Memory B cell (primary cell): ENCODE measurements around the gene PBX1.

ENCODE experiments used
- ATAC-seq: fragments of 150-1000 bp; cut with Tn5 transposase; 2 replicates; pipeline ENCODE4 v1.10.0; 2021; ENCODE audit warnings: low read depth, mild to moderate bottlenecking, moderate library complexity
- DNase-seq, 2 donors: peaks; one replicate each; pipeline ENCODE4 v3.0.0; 2022; ENCODE audit warnings: low spot score in 2 of 2
- H3K27ac Mint-ChIP-seq: one replicate; pipeline ENCODE4 v1.8.0; 2022; ENCODE audit warnings: mild to moderate bottlenecking, moderate library complexity, mixed read lengths
- H3K27me3 Mint-ChIP-seq: one replicate; pipeline ENCODE4 v1.8.0; 2022; ENCODE audit warnings: mixed read lengths
- H3K36me3 Mint-ChIP-seq: one replicate; pipeline ENCODE4 v1.8.0; 2022; ENCODE audit warnings: mild to moderate bottlenecking, mixed read lengths
- H3K4me1 Mint-ChIP-seq: one replicate; pipeline ENCODE4 v1.8.0; 2022; ENCODE audit warnings: mixed read lengths
- H3K4me3 Mint-ChIP-seq: one replicate; pipeline ENCODE4 v1.8.0; 2022; ENCODE audit warnings: mild to moderate bottlenecking, moderate library complexity, mixed read lengths
- H3K9me3 Mint-ChIP-seq: one replicate; pipeline ENCODE4 v1.8.0; 2022; ENCODE audit warnings: mixed read lengths

The PBX1 gene

DNA sequence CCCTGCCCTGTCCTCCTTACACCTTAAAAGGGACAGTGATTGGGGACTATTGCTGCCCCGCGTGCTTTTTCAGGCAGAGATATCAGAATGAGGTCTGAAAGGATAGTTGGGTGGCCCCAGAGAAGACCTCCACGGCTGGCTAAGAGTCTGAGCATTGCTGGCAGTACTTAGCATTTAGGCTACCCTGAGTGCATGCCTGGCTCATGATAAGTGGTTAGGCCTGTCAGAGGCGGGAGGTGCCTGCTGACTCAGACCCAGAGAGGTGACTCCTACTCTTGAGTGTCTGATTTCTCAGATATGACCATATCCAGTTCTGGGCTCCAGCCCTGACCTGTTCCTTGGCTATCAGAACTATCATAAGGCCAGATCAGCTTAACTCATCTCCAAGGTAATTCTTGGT is 213.7 kb downstream of the PBX1 start:
- H3K4me3 Mint-ChIP-seq, result no peak overlapping the region
- DNase-seq, result no peak
- no peak for ATAC-seq
- H3K27me3 Mint-ChIP-seq, result peaks cover 1% of the 10 kb centered on the region
- H3K4me1 Mint-ChIP-seq, result no peaks in the 10 kb centered on the region
- H3K36me3 Mint-ChIP-seq, result no peaks in the 10 kb centered on the region
- H3K9me3 Mint-ChIP-seq, result no peaks in the 10 kb centered on the region
- H3K27ac Mint-ChIP-seq, result no peak overlapping the region

- Mint-ChIP-seq H3K4me3 (no peak overlapping the region), H3K9me3 (no peaks in the 10 kb centered on the region)
Measured at GRCh38 chr1:164773102-164773501, 214.1 kb downstream of the PBX1 start.

GRCh38 chr1:164774413-164774812 is 215.4 kb downstream of the PBX1 start:
- H3K4me1 Mint-ChIP-seq, result no peaks in the 10 kb centered on the region
- H3K9me3 Mint-ChIP-seq, result no peaks in the 10 kb centered on the region
- ATAC-seq, result no peak
- no peak for DNase-seq
- H3K4me3 Mint-ChIP-seq, result no peak overlapping the region
- peaks cover 1% of the 10 kb centered on the region for H3K27me3 Mint-ChIP-seq
- H3K27ac Mint-ChIP-seq, result no peak overlapping the region
- no peaks in the 10 kb centered on the region for H3K36me3 Mint-ChIP-seq

More at GRCh38 chr1:164773102-164773501, 214.1 kb downstream of the PBX1 start:
- Mint-ChIP-seq H3K27me3 (peaks cover 1% of the 10 kb centered on the region), H3K27ac (no peak overlapping the region), H3K36me3 (no peaks in the 10 kb centered on the region), H3K4me1 (no peaks in the 10 kb centered on the region)
- ATAC-seq (no peak), DNase-seq (no peak)

GRCh38 chr1:164774819-164775654 is 216.1 kb downstream of the PBX1 start:
- Mint-ChIP-seq H3K27me3 (peaks cover 1% of the 10 kb centered on the region), H3K4me1 (no peaks in the 10 kb centered on the region), H3K9me3 (no peaks in the 10 kb centered on the region), H3K36me3 (no peaks in the 10 kb centered on the region), H3K4me3 (no peak overlapping the region), H3K27ac (no peak overlapping the region)
- ATAC-seq (no peak), DNase-seq (no peak)

GRCh38 chr1:164777518-164777917 is 218.5 kb downstream of the PBX1 start:
- Mint-ChIP-seq H3K9me3 (no peaks in the 10 kb centered on the region), H3K4me1 (no peaks in the 10 kb centered on the region), H3K27me3 (peaks cover 1% of the 10 kb centered on the region), H3K4me3 (no peak overlapping the region), H3K27ac (no peak overlapping the region), H3K36me3 (no peaks in the 10 kb centered on the region)
- DNase-seq, result no peak
- ATAC-seq, result no peak

DNA sequence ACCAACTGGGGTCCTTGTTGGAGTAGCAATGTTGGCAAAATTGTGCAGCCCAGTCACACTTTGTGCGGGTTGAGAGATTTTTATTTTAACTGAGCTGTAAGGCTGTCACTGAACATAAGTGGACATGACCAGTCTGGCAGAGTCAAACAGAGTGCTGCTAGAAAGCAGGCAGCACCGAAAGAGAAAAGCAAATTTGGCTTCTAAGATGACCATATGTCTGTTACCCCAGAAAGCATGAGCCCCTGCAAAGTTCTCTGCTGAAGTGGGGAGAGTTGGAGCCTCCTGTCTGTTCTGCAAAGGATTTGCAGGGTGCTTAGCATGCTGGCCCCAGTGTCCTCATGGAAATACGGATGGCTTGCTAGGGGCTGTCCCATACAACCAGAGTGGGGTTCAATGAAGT is 220.4 kb downstream of the PBX1 start:
- DNase-seq (no peak), ATAC-seq (no peak)
- Mint-ChIP-seq H3K4me3 (no peak overlapping the region), H3K27ac (no peak overlapping the region), H3K36me3 (no peaks in the 10 kb centered on the region), H3K4me1 (no peaks in the 10 kb centered on the region), H3K9me3 (no peaks in the 10 kb centered on the region), H3K27me3 (peaks cover 1% of the 10 kb centered on the region)

- Mint-ChIP-seq H3K27ac (no peak overlapping the region), H3K27me3 (peaks cover 1% of the 10 kb centered on the region), H3K36me3 (no peaks in the 10 kb centered on the region), H3K4me1 (no peaks in the 10 kb centered on the region), H3K4me3 (no peak overlapping the region), H3K9me3 (no peaks in the 10 kb centered on the region)
- ATAC-seq (no peak), DNase-seq (no peak)
Measured at GRCh38 chr1:164780111-164780812, 221.3 kb downstream of the PBX1 start.

DNA sequence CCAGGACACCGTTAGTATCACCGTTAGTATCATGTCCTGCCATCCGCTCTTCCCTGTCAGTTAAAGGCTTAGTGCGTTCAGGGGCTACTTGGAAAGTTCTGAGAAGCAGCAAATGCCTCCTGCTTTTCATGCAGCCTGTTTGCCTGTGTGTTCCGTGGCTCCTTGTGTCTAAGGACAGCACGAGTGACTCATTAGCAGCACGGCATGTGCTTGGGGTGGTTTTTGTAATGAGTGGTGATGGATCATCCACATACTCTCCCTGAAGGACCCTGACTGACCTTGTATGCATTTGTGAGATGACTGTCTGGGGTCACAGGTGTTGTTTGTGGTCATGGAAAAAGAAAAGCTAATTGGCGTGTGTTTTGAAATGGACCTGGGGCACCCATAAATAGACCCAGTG is 221.9 kb downstream of the PBX1 start:
- no peaks in the 10 kb centered on the region for H3K9me3 Mint-ChIP-seq
- no peak for DNase-seq
- H3K36me3 Mint-ChIP-seq, result no peaks in the 10 kb centered on the region
- no peak overlapping the region for H3K27ac Mint-ChIP-seq
- ATAC-seq, result no peak
- H3K4me3 Mint-ChIP-seq, result no peak overlapping the region
- peaks cover 1% of the 10 kb centered on the region for H3K27me3 Mint-ChIP-seq
- H3K4me1 Mint-ChIP-seq, result no peaks in the 10 kb centered on the region

DNA sequence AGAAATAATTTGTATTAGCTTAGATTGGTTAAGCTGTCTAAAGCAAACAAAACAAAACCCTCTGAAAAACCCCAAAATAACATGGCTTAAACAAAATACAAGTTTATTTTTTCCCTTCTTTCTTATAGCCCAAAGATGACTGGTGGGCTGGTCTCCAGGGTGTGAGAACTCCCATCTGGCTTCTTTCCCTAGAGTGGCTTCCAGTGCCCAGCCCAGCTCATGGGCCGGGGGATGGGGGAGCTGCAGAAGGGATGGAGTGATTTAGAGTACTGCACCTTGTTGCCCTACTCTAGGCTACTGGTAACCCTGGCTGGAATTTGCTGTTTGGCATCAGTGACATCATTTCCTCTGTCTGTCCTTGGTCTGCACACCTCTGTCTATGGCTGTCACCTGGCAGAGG is 223.0 kb downstream of the PBX1 start:
- no peak for DNase-seq
- no peaks in the 10 kb centered on the region for H3K9me3 Mint-ChIP-seq
- H3K4me1 Mint-ChIP-seq, result no peaks in the 10 kb centered on the region
- ATAC-seq, result no peak
- no peak overlapping the region for H3K4me3 Mint-ChIP-seq
- H3K27ac Mint-ChIP-seq, result no peak overlapping the region
- H3K27me3 Mint-ChIP-seq, result peaks cover 1% of the 10 kb centered on the region
- H3K36me3 Mint-ChIP-seq, result no peaks in the 10 kb centered on the region

DNA sequence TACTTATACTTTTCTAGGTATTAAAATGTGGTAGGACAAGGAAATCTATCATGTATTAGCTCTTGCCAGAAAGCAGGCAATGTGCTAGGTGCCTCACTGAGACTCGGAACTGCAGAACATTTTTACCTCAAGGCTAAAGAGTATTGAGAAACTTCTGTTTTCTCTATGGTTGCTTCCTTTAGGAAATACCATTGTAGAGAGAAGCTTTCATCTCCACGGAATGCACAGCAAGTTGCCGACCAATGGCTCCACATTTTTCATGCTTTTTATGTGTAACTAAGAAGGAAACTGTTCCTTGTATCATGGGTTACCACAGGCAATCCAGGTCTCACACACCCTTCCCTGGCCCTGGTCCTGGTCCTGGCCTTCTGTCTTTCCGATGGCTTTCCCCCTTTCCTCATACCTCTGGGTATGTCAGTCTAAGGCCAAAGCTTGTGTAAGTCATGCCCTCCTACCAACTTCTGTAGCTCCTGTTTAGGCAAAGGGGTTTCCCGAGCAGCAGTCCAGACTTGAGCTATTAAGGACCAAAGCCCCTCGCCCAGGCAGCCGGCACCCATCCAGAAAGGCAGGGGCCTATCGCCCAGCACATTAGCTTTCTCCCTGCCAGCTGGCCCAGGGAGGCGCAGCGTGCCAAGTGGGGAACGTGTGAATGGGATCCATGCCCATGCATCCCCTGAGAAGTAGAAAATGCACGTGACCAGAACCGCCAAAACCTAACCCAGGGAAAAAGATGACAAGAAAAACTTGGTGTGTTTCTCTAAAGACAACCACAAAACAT is 225.0 kb downstream of the PBX1 start:
- no peak for ATAC-seq
- Mint-ChIP-seq H3K27ac (no peak overlapping the region), H3K27me3 (peaks cover 1% of the 10 kb centered on the region), H3K36me3 (no peaks in the 10 kb centered on the region), H3K9me3 (no peaks in the 10 kb centered on the region), H3K4me1 (peaks cover 4% of the 10 kb centered on the region), H3K4me3 (no peak overlapping the region)
- DNase-seq, result no peak

DNA sequence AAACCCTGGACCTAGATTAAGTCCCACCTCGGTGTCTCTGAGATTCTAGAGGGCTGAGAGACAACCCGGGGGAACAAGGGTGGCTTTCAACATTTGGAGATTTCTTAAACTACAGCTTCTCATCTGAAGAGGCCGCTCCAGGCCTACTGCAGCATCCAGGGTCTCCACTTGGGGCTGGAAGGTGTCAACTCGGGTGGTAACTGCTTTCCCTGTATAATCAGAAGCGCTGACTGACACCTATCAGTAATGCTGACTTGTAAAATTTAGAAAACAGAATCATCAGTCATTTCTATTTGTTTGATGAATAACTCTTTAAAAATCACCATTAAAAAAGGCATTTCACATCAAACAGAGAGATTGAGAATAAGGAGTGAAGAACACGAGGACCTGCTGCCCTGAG is 226.0 kb downstream of the PBX1 start:
- H3K36me3 Mint-ChIP-seq, result no peaks in the 10 kb centered on the region
- H3K9me3 Mint-ChIP-seq, result no peaks in the 10 kb centered on the region
- H3K4me1 Mint-ChIP-seq, result peaks cover 4% of the 10 kb centered on the region

DNA sequence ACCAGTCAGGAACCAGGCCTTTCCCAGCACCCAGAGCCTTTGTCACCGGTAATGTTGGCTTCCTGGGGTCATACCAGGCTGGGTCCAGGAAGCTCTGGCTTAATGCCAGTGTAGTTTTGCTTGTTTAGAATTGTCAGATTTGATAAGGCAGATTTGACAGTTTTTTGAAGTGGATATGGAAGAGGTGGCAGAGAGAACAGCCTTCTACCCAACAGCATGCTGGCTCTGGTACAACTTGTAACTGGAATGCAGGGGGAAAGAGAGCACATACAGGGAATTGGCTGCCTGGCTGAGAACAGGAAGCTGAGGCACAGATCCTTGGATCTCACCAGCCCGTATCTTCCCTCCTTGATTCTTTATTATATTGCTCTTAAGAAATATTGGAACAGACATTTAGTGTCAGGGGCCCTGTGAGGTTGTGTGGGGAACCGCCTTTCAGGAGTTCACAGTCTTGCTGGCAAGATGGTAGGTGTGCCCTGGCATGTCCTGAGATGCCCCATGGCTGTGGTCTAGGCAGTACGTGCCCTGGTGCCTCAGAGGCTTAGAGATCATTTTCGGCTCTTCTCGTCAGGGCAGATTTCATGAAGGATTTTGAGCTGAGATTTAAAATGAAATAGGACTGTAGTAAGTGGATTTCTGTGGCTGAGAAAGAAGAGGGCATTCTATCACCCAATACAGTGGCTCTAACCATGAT is 227.0 kb downstream of the PBX1 start:
- Mint-ChIP-seq H3K36me3 (no peaks in the 10 kb centered on the region), H3K27ac (no peak overlapping the region), H3K27me3 (peaks cover 5% of the 10 kb centered on the region), H3K4me3 (no peak overlapping the region), H3K9me3 (no peaks in the 10 kb centered on the region), H3K4me1 (peaks cover 4% of the 10 kb centered on the region)
- DNase-seq (no peak), ATAC-seq (no peak)

More for the DNA sequence above, 226.0 kb downstream of the PBX1 start:
- Mint-ChIP-seq H3K4me3 (no peak overlapping the region), H3K27me3 (peaks cover 1% of the 10 kb centered on the region), H3K27ac (no peak overlapping the region)
- ATAC-seq (no peak), DNase-seq (no peak)

GRCh38 chr1:164786980-164787833 is 228.2 kb downstream of the PBX1 start:
- Mint-ChIP-seq H3K4me3 (no peak overlapping the region), H3K27ac (no peak overlapping the region), H3K36me3 (no peaks in the 10 kb centered on the region), H3K27me3 (peaks cover 7% of the 10 kb centered on the region), H3K9me3 (no peaks in the 10 kb centered on the region), H3K4me1 (peaks cover 4% of the 10 kb centered on the region)
- ATAC-seq, result peak; percentile 61
- DNase-seq, result peak; percentile 35 to 58
